K562 (cell line): ENCODE data around the gene SLC16A5.
A peak's percentile ranks its signal among the peaks of the same experiment; 100 is the strongest.

Experiments
- MAFG ChIP-seq: fragments of 450-650 bp; conservative IDR thresholded peaks from 2 replicates; pipeline ENCODE4 v1.6.1; 2016; ENCODE audit warnings: missing genetic modification characterization, missing compliant biosample characterization
- MYC ChIP-seq, 2 experiments: fragments of 250-450 bp in 1 of 2; sonication (Bioruptor Pico) in 1 of 2; IDR thresholded peaks; 2 replicates each; pipeline versions ENCODE4 v1.5.1 to v1.6.1; 2012 to 2021; ENCODE audit warnings: low read depth in 2 of 2, borderline replicate concordance in 1 of 2, improper control_type of control experiment in 1 of 2, low read length in 1 of 2, mild to moderate bottlenecking in 1 of 2, moderate library complexity in 1 of 2
- NFE2L1 ChIP-seq: fragments of 450-650 bp; IDR thresholded peaks from 2 replicates; pipeline ENCODE4 v1.6.1; 2016; ENCODE audit warnings: missing genetic modification characterization, low read depth, mild to moderate bottlenecking, missing compliant biosample characterization, moderate library complexity, borderline replicate concordance
- THRB ChIP-seq: fragments of 450-650 bp; formaldehyde crosslinking; conservative IDR thresholded peaks from 2 replicates; pipeline ENCODE4 v1.4.0; 2022; ENCODE audit warnings: mild to moderate bottlenecking, missing genetic modification characterization
- TF ChIP-seq, protein P1 (sequence below), 3 experiments: IDR thresholded peaks in 2 of 3; conservative IDR thresholded peaks in 1 of 3; 2 replicates each; pipeline ENCODE4 v1.5.1; 2011 to 2012; ENCODE audit warnings: low read length in 3 of 3, mild to moderate bottlenecking in 3 of 3, control low read depth in 2 of 3, improper control_type of control experiment in 1 of 3, inconsistent platforms in 1 of 3, low read depth in 1 of 3, mixed read lengths in 1 of 3, moderate library complexity in 1 of 3; ENCODE audit not compliant: insufficient read depth in 2 of 3
- TF ChIP-seq, protein P2 (sequence below): sonication (generic); formaldehyde crosslinking; IDR thresholded peaks from 2 replicates; pipeline ENCODE4 v1.8.0; 2022; ENCODE audit warnings: missing genetic modification reagents, mild to moderate bottlenecking, moderate library complexity, borderline replicate concordance

GRCh38 chr17:75090871-75091854 lies 3.4 kb downstream of the SLC16A5 start:
- TF ChIP-seq, protein P1, sequence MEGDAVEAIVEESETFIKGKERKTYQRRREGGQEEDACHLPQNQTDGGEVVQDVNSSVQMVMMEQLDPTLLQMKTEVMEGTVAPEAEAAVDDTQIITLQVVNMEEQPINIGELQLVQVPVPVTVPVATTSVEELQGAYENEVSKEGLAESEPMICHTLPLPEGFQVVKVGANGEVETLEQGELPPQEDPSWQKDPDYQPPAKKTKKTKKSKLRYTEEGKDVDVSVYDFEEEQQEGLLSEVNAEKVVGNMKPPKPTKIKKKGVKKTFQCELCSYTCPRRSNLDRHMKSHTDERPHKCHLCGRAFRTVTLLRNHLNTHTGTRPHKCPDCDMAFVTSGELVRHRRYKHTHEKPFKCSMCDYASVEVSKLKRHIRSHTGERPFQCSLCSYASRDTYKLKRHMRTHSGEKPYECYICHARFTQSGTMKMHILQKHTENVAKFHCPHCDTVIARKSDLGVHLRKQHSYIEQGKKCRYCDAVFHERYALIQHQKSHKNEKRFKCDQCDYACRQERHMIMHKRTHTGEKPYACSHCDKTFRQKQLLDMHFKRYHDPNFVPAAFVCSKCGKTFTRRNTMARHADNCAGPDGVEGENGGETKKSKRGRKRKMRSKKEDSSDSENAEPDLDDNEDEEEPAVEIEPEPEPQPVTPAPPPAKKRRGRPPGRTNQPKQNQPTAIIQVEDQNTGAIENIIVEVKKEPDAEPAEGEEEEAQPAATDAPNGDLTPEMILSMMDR (IDR thresholded peaks at IDR 0.05 in 2 of 3, conservative IDR thresholded peaks at IDR 0.05 in 1 of 3; ENCODE audit: insufficient read depth in 2 of 3, low read depth in 1 of 3, low read length in 3 of 3) = no peak
- TF ChIP-seq THRB (no peak), NFE2L1 (tag) (no peak), MAFG (tag) (no peak), MYC (IDR thresholded peaks at IDR 0.05; ENCODE audit: low read depth, low read length) (no peak), MYC (CRISPR knock-in tag; IDR thresholded peaks at IDR 0.05; ENCODE audit: borderline replicate concordance, low read depth) (no peak)
- TF ChIP-seq, protein P2, sequence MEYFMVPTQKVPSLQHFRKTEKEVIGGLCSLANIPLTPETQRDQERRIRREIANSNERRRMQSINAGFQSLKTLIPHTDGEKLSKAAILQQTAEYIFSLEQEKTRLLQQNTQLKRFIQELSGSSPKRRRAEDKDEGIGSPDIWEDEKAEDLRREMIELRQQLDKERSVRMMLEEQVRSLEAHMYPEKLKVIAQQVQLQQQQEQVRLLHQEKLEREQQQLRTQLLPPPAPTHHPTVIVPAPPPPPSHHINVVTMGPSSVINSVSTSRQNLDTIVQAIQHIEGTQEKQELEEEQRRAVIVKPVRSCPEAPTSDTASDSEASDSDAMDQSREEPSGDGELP (CRISPR knock-in tag) = peak; percentile 50; the same call in 1 of the 2 replicates
